Measurements from ENCODE around the gene MT1B.
"Not testable (repeated sequence)": the region's sequence is repeated elsewhere in the genome, so short reads cannot be mapped to it uniquely, and the experiment has no call there.

The MT1B gene

GRCh38 chr16:56617212-56618085 lies 34.2 kb upstream of the MT1B start:
- in situ Hi-C loops (cut with MboI; ENCODE audit: low pct_unique_long_range_greater_than_20kb, low sequenced_read_pairs) = no loop called here
- DNase-seq = no peak

GRCh38 chr16:56618138-56618537 lies 33.5 kb upstream of the MT1B start:
- DNase-seq = no peak
- in situ Hi-C loops (cut with MboI; ENCODE audit: low pct_unique_long_range_greater_than_20kb, low sequenced_read_pairs) = no loop called here

GRCh38 chr16:56620339-56620897 lies 31.3 kb upstream of the MT1B start:
- in situ Hi-C loops (cut with MboI; ENCODE audit: low pct_unique_long_range_greater_than_20kb, low sequenced_read_pairs) = no loop called here
- no peak for DNase-seq

GRCh38 chr16:56621665-56622445 lies 29.8 kb upstream of the MT1B start:
- in situ Hi-C loops (cut with MboI; ENCODE audit: low pct_unique_long_range_greater_than_20kb, low sequenced_read_pairs); DNase-seq: not testable (repeated sequence)

- DNase-seq; in situ Hi-C loops (cut with MboI; ENCODE audit: low pct_unique_long_range_greater_than_20kb, low sequenced_read_pairs): not testable (repeated sequence)
These were observed 28.5 kb upstream of the MT1B start for GRCh38 chr16:56623184-56623583.

- no peak for DNase-seq
- in situ Hi-C loops (cut with MboI; ENCODE audit: low pct_unique_long_range_greater_than_20kb, low sequenced_read_pairs) = no loop called here
These were observed 28.0 kb upstream of the MT1B start for GRCh38 chr16:56623637-56624036.

GRCh38 chr16:56625140-56625942 lies 26.3 kb upstream of the MT1B start, which contains the start of gene MT1E:
Gene MT1E, plus strand, starts transcription at chr16:56625781. Its CDS starts 71 bp downstream, at chr16:56625852.
- DNase-seq = peak; percentile 93
- in situ Hi-C loops (cut with MboI; ENCODE audit: low pct_unique_long_range_greater_than_20kb, low sequenced_read_pairs) = no loop called here

- DNase-seq = no peak
These were observed 25.6 kb upstream of the MT1B start for GRCh38 chr16:56625943-56626654.

GRCh38 chr16:56626685-56627084 lies 25.0 kb upstream of the MT1B start:
- in situ Hi-C loops (cut with MboI; ENCODE audit: low pct_unique_long_range_greater_than_20kb, low sequenced_read_pairs) = no loop called here
- no peak for DNase-seq

More at GRCh38 chr16:56625943-56626654, 25.6 kb upstream of the MT1B start:
- in situ Hi-C loops (cut with MboI; ENCODE audit: low pct_unique_long_range_greater_than_20kb, low sequenced_read_pairs) = no loop called here

GRCh38 chr16:56628486-56629350 lies 23.0 kb upstream of the MT1B start:
- in situ Hi-C loops (cut with MboI; ENCODE audit: low pct_unique_long_range_greater_than_20kb, low sequenced_read_pairs) = no loop called here
- DNase-seq = no peak

GRCh38 chr16:56629531-56629930 lies 22.2 kb upstream of the MT1B start:
- DNase-seq = no peak
- in situ Hi-C loops (cut with MboI; ENCODE audit: low pct_unique_long_range_greater_than_20kb, low sequenced_read_pairs) = no loop called here

GRCh38 chr16:56630134-56630533 lies 21.6 kb upstream of the MT1B start:
- in situ Hi-C loops (cut with MboI; ENCODE audit: low pct_unique_long_range_greater_than_20kb, low sequenced_read_pairs) = no loop called here
- DNase-seq = no peak

- in situ Hi-C loops (cut with MboI; ENCODE audit: low pct_unique_long_range_greater_than_20kb, low sequenced_read_pairs) = no loop called here
- no peak for DNase-seq
These were observed 20.5 kb upstream of the MT1B start for GRCh38 chr16:56631197-56631596.

- in situ Hi-C loops (cut with MboI; ENCODE audit: low pct_unique_long_range_greater_than_20kb, low sequenced_read_pairs) = no loop called here
- DNase-seq = no peak
These were observed 19.9 kb upstream of the MT1B start for GRCh38 chr16:56631832-56632155.

GRCh38 chr16:56632156-56632847 lies 19.4 kb upstream of the MT1B start, which contains the start of gene MT1M:
Gene MT1M, plus strand, starts transcription at chr16:56632659. Its CDS starts 73 bp downstream, at chr16:56632732.
- in situ Hi-C loops (cut with MboI; ENCODE audit: low pct_unique_long_range_greater_than_20kb, low sequenced_read_pairs) = no loop called here
- peak; percentile 75 for DNase-seq

- DNase-seq = no peak
- in situ Hi-C loops (cut with MboI; ENCODE audit: low pct_unique_long_range_greater_than_20kb, low sequenced_read_pairs) = no loop called here
These were observed 18.8 kb upstream of the MT1B start for GRCh38 chr16:56632848-56633365.

- DNase-seq = no peak
- in situ Hi-C loops (cut with MboI; ENCODE audit: low pct_unique_long_range_greater_than_20kb, low sequenced_read_pairs) = no loop called here
These were observed 18.2 kb upstream of the MT1B start for GRCh38 chr16:56633535-56633934.

All from KBM-7 (cell line).